GM12892 (cell line): Measurements from ENCODE around the gene PDF.

Source experiments
- POLR2A ChIP-seq: IDR thresholded peaks from 2 replicates; pipeline ENCODE4 v1.6.1; 2011; ENCODE audit warnings: low read depth, low read length, control low read depth
- POLR2AphosphoS5 ChIP-seq: IDR thresholded peaks from 2 replicates; pipeline ENCODE4 v1.6.1; 2011; ENCODE audit warnings: low read depth, low read length, control low read depth
- TAF1 ChIP-seq: IDR thresholded peaks from 2 replicates; pipeline ENCODE4 v1.6.1; 2011; ENCODE audit warnings: low read depth, mild to moderate bottlenecking, control low read depth, low read length, borderline replicate concordance

- TF ChIP-seq POLR2A (no peak), TAF1 (no peak), POLR2AphosphoS5 (no peak)
These were observed 12.0 kb downstream of the PDF start for GRCh38 chr16:69318177-69318910.
